NOMO-1 (cell line): Measurements from ENCODE around the gene SLC6A11.
A peak's percentile ranks its signal among the peaks of the same experiment; 100 is the strongest.

Experiments
- DNase-seq, 2 experiments: peaks; one replicate each; lab custom pipeline; 2025; ENCODE audit not compliant: unreplicated experiment in 2 of 2; lab: John Stamatoyannopoulos, UW

The SLC6A11 gene

GRCh38 chr3:10883478-10884234 is 67.6 kb downstream of the SLC6A11 start:
- DNase-seq = no peak

GRCh38 chr3:10887015-10887414 is 71.0 kb downstream of the SLC6A11 start:
- DNase-seq = no peak

GRCh38 chr3:10888518-10889090 is 72.6 kb downstream of the SLC6A11 start:
- peak in 1 of 2 experiments; percentile 14 for DNase-seq

GRCh38 chr3:10889206-10889960 is 73.4 kb downstream of the SLC6A11 start:
- no peak for DNase-seq

- DNase-seq = no peak
These were observed 74.6 kb downstream of the SLC6A11 start for GRCh38 chr3:10890665-10891064.

- DNase-seq = no peak
These were observed 76.6 kb downstream of the SLC6A11 start for GRCh38 chr3:10892622-10893021.

GRCh38 chr3:10901296-10901945 is 85.4 kb downstream of the SLC6A11 start:
- DNase-seq = no peak

- no peak for DNase-seq
These were observed 91.2 kb downstream of the SLC6A11 start for GRCh38 chr3:10907262-10907661.

GRCh38 chr3:10910367-10910766 is 94.3 kb downstream of the SLC6A11 start:
- no peak for DNase-seq

- DNase-seq = no peak
These were observed 95.4 kb downstream of the SLC6A11 start for GRCh38 chr3:10911350-10912002.

GRCh38 chr3:10912786-10913185 is 96.8 kb downstream of the SLC6A11 start:
- no peak for DNase-seq

- no peak for DNase-seq
These were observed 99.3 kb downstream of the SLC6A11 start for GRCh38 chr3:10915376-10915775.

GRCh38 chr3:10917176-10917575 is 101.1 kb downstream of the SLC6A11 start:
- DNase-seq = no peak

- DNase-seq = no peak
These were observed 102.0 kb downstream of the SLC6A11 start for GRCh38 chr3:10918011-10918410.

GRCh38 chr3:10919636-10920035 is 103.6 kb downstream of the SLC6A11 start:
- DNase-seq = no peak

GRCh38 chr3:10925436-10926255 is 109.6 kb downstream of the SLC6A11 start:
- no peak for DNase-seq

- DNase-seq = no peak
These were observed 110.3 kb downstream of the SLC6A11 start for GRCh38 chr3:10926256-10926810.

- DNase-seq = no peak
These were observed 110.9 kb downstream of the SLC6A11 start for GRCh38 chr3:10926811-10927521.

- no peak for DNase-seq
These were observed 111.5 kb downstream of the SLC6A11 start for GRCh38 chr3:10927551-10927950.
